IMR-90 (cell line): ENCODE measurements around the gene SLC6A2. TPM values are rescaled to one million over a fixed set of nuclear protein-coding genes. Genes with fewer than 3 reads are reported as not detected.
"Not testable (repeated sequence)": the region's sequence is repeated elsewhere in the genome, so short reads cannot be mapped to it uniquely, and the experiment has no call there.

ENCODE experiments used
- ATAC-seq: fragments of 200-7000 bp; cut with Tn5 transposase; 2 replicates; pipeline ENCODE4 v1.9.1; 2020; ENCODE audit warnings: low read depth, mild to moderate bottlenecking, moderate library complexity
- BruUV-seq: library from RNA; stranded (reverse); fragments of 400-500 nt; replicated peaks from 2 replicates; lab custom pipeline; 2021; lab: Mats Ljungman, UMichigan
- CTCF ChIA-PET: fragments of 300-600 bp; formaldehyde crosslinking; extraction: SDS; loops from one replicate; lab custom pipeline; 2021; ENCODE audit warnings: antibody characterized with exemption; lab: Yijun Ruan, JAX
- POLR2A ChIA-PET: fragments of 300-600 bp; sonication (Branson Sonifier 250); formaldehyde crosslinking; loops from one replicate; lab custom pipeline; 2022; ENCODE audit warnings: antibody characterized with exemption; ENCODE audit not compliant: unreplicated experiment; lab: Charles Lee
- DNase-seq: peaks from one replicate; pipeline ENCODE4 v3.0.0; 2013
- H2AFZ ChIP-seq: replicated peaks from 2 replicates; pipeline ENCODE3; 2013; ENCODE audit warnings: low read length, mild to moderate bottlenecking; ENCODE audit not compliant: poor library complexity
- H2AK5ac ChIP-seq: 2 replicates; pipeline ENCODE4 v1.6.1; 2013; ENCODE audit warnings: low read depth, low read length, inconsistent platforms
- H2AK9ac ChIP-seq: replicated peaks from 2 replicates; pipeline ENCODE3; 2013; ENCODE audit warnings: mild to moderate bottlenecking, low read depth, low read length, moderate library complexity; ENCODE audit not compliant: poor library complexity
- H2BK120ac ChIP-seq: 2 replicates; pipeline ENCODE4 v1.6.1; 2013; ENCODE audit warnings: low read depth, low read length, inconsistent platforms
- H2BK15ac ChIP-seq: 3 replicates; pipeline ENCODE4 v1.6.1; 2013; ENCODE audit warnings: low read depth, low read length, inconsistent platforms
- H2BK20ac ChIP-seq: 2 replicates; pipeline ENCODE4 v1.6.1; 2013; ENCODE audit warnings: low read depth, mild to moderate bottlenecking, inconsistent platforms, low read length, moderate library complexity
- H2BK5ac ChIP-seq: 2 replicates; pipeline ENCODE4 v1.6.1; 2013; ENCODE audit warnings: mild to moderate bottlenecking, low read depth, low read length, inconsistent platforms; ENCODE audit not compliant: poor library complexity, severe bottlenecking
- H3K14ac ChIP-seq: replicated peaks from 2 replicates; pipeline ENCODE4 v1.6.1; 2013; ENCODE audit warnings: low read depth, low read length, inconsistent platforms
- H3K18ac ChIP-seq: 2 replicates; pipeline ENCODE4 v1.6.1; 2013; ENCODE audit warnings: low read depth, low read length, control low read depth
- H3K23ac ChIP-seq: 2 replicates; pipeline ENCODE4 v1.6.1; 2013; ENCODE audit warnings: low read depth, low read length, inconsistent platforms
- H3K27ac ChIP-seq: 2 replicates; pipeline ENCODE4 v1.5.1; 2013; ENCODE audit warnings: mild to moderate bottlenecking, control low read depth, low read length; ENCODE audit not compliant: insufficient read depth
- H3K27me3 ChIP-seq: 2 replicates; pipeline ENCODE4 v1.6.1; 2013; ENCODE audit warnings: low read length; ENCODE audit not compliant: control insufficient read depth, insufficient read depth
- H3K36me3 ChIP-seq: 2 replicates; pipeline ENCODE4 v1.6.1; 2013; ENCODE audit warnings: low read length, mixed read lengths; ENCODE audit not compliant: control insufficient read depth, insufficient read depth
- H3K4ac ChIP-seq: 2 replicates; pipeline ENCODE4 v1.6.1; 2013; ENCODE audit warnings: low read depth, low read length, inconsistent platforms
- H3K4me1 ChIP-seq: 2 replicates; pipeline ENCODE4 v1.6.1; 2013; ENCODE audit warnings: low read length, mixed read lengths; ENCODE audit not compliant: control insufficient read depth, insufficient read depth
- H3K4me2 ChIP-seq: 2 replicates; pipeline ENCODE4 v1.6.1; 2013; ENCODE audit warnings: low read depth, mild to moderate bottlenecking, control low read depth, low read length, moderate library complexity
- H3K4me3 ChIP-seq: 2 replicates; pipeline ENCODE4 v1.5.1; 2013; ENCODE audit warnings: low read depth, mild to moderate bottlenecking, control low read depth, low read length, moderate library complexity; ENCODE audit not compliant: insufficient read depth
- H3K56ac ChIP-seq: 2 replicates; pipeline ENCODE4 v1.6.1; 2013; ENCODE audit warnings: low read length, inconsistent platforms; ENCODE audit not compliant: insufficient read depth; ENCODE audit errors: extremely low read depth
- H3K79me1 ChIP-seq, 2 experiments: 2 replicates each; pipeline ENCODE4 v1.6.1; 2013; ENCODE audit warnings: low read length in 2 of 2, inconsistent platforms in 1 of 2, low read depth in 1 of 2
- H3K9ac ChIP-seq: 2 replicates; pipeline ENCODE4 v1.6.1; 2013; ENCODE audit warnings: low read depth, low read length, control low read depth
- H3K9me1 ChIP-seq: 2 replicates; pipeline ENCODE4 v1.6.1; 2013; ENCODE audit warnings: low read length, inconsistent platforms; ENCODE audit not compliant: insufficient read depth
- H3K9me3 ChIP-seq: 2 replicates; pipeline ENCODE4 v1.6.1; 2013; ENCODE audit warnings: low read length; ENCODE audit not compliant: control insufficient read depth, insufficient read depth
- H4K20me1 ChIP-seq: 2 replicates; pipeline ENCODE4 v1.6.1; 2013; ENCODE audit warnings: low read length, inconsistent platforms; ENCODE audit not compliant: insufficient read depth
- H4K5ac ChIP-seq: 2 replicates; pipeline ENCODE4 v1.6.1; 2013; ENCODE audit warnings: mild to moderate bottlenecking, low read depth, low read length, control low read depth
- H4K8ac ChIP-seq, 2 experiments: 2 replicates each; pipeline ENCODE4 v1.6.1; 2013; ENCODE audit warnings: low read depth in 2 of 2, low read length in 2 of 2, control low read depth in 1 of 2, inconsistent platforms in 1 of 2
- H4K91ac ChIP-seq: 2 replicates; pipeline ENCODE4 v1.6.1; 2013; ENCODE audit warnings: low read depth, low read length, inconsistent platforms; ENCODE audit not compliant: insufficient read depth
- CHD1 ChIP-seq: IDR thresholded peaks from 2 replicates; pipeline ENCODE4 v1.6.1; 2012; ENCODE audit warnings: low read depth, low read length, improper control_type of control experiment
- FOS ChIP-seq: fragments of 150-350 bp; IDR thresholded peaks from 2 replicates; pipeline ENCODE4 v1.6.1; 2016; ENCODE audit warnings: low read depth, low read length
- MAZ ChIP-seq: IDR thresholded peaks from 2 replicates; pipeline ENCODE4 v1.6.1; 2012; ENCODE audit warnings: low read depth, mild to moderate bottlenecking, low read length, improper control_type of control experiment, moderate library complexity, borderline replicate concordance
- MXI1 ChIP-seq: IDR thresholded peaks from 2 replicates; pipeline ENCODE4 v1.6.1; 2012; ENCODE audit warnings: low read depth, mild to moderate bottlenecking, low read length, moderate library complexity, borderline replicate concordance
- NFE2L2 ChIP-seq: fragments of 150-350 bp; IDR thresholded peaks from 2 replicates; pipeline ENCODE4 v1.6.1; 2016; ENCODE audit warnings: low read depth, mild to moderate bottlenecking, low read length
- RAD21 ChIP-seq: IDR thresholded peaks from 2 replicates; pipeline ENCODE4 v1.6.1; 2012; ENCODE audit warnings: low read length, improper control_type of control experiment
- SMC3 ChIP-seq: fragments of 150-350 bp; IDR thresholded peaks from 2 replicates; pipeline ENCODE4 v1.6.1; 2016; ENCODE audit warnings: low read depth, mild to moderate bottlenecking, antibody characterized with exemption, low read length, moderate library complexity
- WGBS, 2 experiments: methylation state at CpG; one replicate each; pipeline versions ENCODE4 v1.1.5 to v1.1.7; 2013; ENCODE audit warnings: missing lambda C conversion rate in 2 of 2; ENCODE audit not compliant: insufficient read length in 1 of 2; ENCODE audit errors: extremely low coverage in 2 of 2; 5-methylcytosine and 5-hydroxymethylcytosine counted together
- dilution Hi-C: fragments of 300-500 bp; cut with HindIII; formaldehyde crosslinking; loops from one replicate; pipeline ENCODE4 v1.14.3; 2018; ENCODE audit warnings: low sequenced_read_pairs; ENCODE audit not compliant: unreplicated experiment
- in situ Hi-C: fragments of 300-500 bp; cut with MboI; formaldehyde crosslinking; loops from 3 replicates; pipeline ENCODE4 v1.14.3; 2019; ENCODE audit warnings: low sequenced_read_pairs, inconsistent platforms, mixed read lengths
- intact Hi-C: fragments of 100-400 bp; cut with micrococcal nuclease; formaldehyde crosslinking; loops from 2 replicates; pipeline ENCODE4 v1.10.0; 2022
- polyA plus RNA-seq, 3 experiments: library from polyadenylated mRNA; depleted of rRNA; stranded (reverse); fragments of >200 nt; gene quantifications; 2 replicates each; pipeline ENCODE4 v1.2.3, GENCODE V29; 2012; ENCODE audit warnings: low replicate concordance in 1 of 3
- total RNA-seq: library from RNA; depleted of rRNA; stranded (reverse); fragments of >200 nt; gene quantifications from 2 replicates; pipeline ENCODE4 v1.2.3, GENCODE V29; 2012
- TF ChIP-seq, protein P1 (sequence below): fragments of 150-350 bp; IDR thresholded peaks from 2 replicates; pipeline ENCODE4 v1.6.1; 2017; ENCODE audit warnings: mild to moderate bottlenecking, antibody characterized with exemption, low read length, low read depth

SLC6A2 gene
- total and polyA plus RNA-seq, 2 of the 4 experiments (the other 2 are of a cell fraction) = not detected

GRCh38 chr16:55747785-55748184 is 92.0 kb downstream of the SLC6A2 start:
- H3K14ac ChIP-seq = no peak overlapping the region
- no peak for TF ChIP-seq SMC3
- no peak for TF ChIP-seq FOS
- TF ChIP-seq CHD1 = no peak
- no peak for TF ChIP-seq RAD21
- TF ChIP-seq NFE2L2 = no peak
- TF ChIP-seq, protein P1, sequence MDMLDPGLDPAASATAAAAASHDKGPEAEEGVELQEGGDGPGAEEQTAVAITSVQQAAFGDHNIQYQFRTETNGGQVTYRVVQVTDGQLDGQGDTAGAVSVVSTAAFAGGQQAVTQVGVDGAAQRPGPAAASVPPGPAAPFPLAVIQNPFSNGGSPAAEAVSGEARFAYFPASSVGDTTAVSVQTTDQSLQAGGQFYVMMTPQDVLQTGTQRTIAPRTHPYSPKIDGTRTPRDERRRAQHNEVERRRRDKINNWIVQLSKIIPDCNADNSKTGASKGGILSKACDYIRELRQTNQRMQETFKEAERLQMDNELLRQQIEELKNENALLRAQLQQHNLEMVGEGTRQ = no peak
- no peak for TF ChIP-seq MXI1
- no peak for TF ChIP-seq MAZ
- dilution Hi-C loops (no loop called here), intact Hi-C loops (no loop called here), in situ Hi-C loops (no loop called here)
- no peak overlapping the region for H3K56ac ChIP-seq
- H3K27me3 ChIP-seq = no peaks in the 10 kb centered on the region
- H4K8ac ChIP-seq = no peak overlapping the region
- H2AFZ ChIP-seq = no peak overlapping the region
- no peak overlapping the region for H3K4me3 ChIP-seq
- H4K5ac ChIP-seq = no peak overlapping the region
- no peak overlapping the region for H3K4me2 ChIP-seq
- H4K20me1 ChIP-seq = no peaks in the 10 kb centered on the region
- ATAC-seq (no peak), DNase-seq (no peak)
- CTCF ChIA-PET = no interaction called here
- H2BK5ac ChIP-seq = no peak overlapping the region
- no peak overlapping the region for H2AK9ac ChIP-seq
- no peak overlapping the region for H4K91ac ChIP-seq
- BruUV-seq = no TSS peak
- H3K9me1 ChIP-seq = no peaks in the 10 kb centered on the region
- H3K36me3 ChIP-seq = no peaks in the 10 kb centered on the region
- WGBS, 2 experiments = no CpG with 5 or more reads among the region's 4 CpGs
- H2BK120ac ChIP-seq = no peak overlapping the region
- no peak overlapping the region for H3K9ac ChIP-seq
- no peak overlapping the region for H3K23ac ChIP-seq
- no peak overlapping the region for H2AK5ac ChIP-seq
- H3K27ac ChIP-seq = no peak overlapping the region
- H3K18ac ChIP-seq = no peak overlapping the region
- H2BK20ac ChIP-seq = no peak overlapping the region
- POLR2A ChIA-PET = no interaction called here
- no peak overlapping the region for H3K4ac ChIP-seq
- no peaks in the 10 kb centered on the region for H3K9me3 ChIP-seq
- no peaks in the 10 kb centered on the region for H3K79me1 ChIP-seq
- no peaks in the 10 kb centered on the region for H3K4me1 ChIP-seq
- H2BK15ac ChIP-seq = no peak overlapping the region

- H4K20me1 ChIP-seq, DNase-seq, H2AK5ac ChIP-seq, H3K18ac ChIP-seq, H3K27ac ChIP-seq, H2BK120ac ChIP-seq, POLR2A ChIA-PET, H3K79me1 ChIP-seq, H2BK20ac ChIP-seq, in situ Hi-C loops, H4K8ac ChIP-seq, H4K91ac ChIP-seq, H2AK9ac ChIP-seq, H4K5ac ChIP-seq, H3K27me3 ChIP-seq, H3K4me1 ChIP-seq, H3K9me3 ChIP-seq, intact Hi-C loops, BruUV-seq, H3K14ac ChIP-seq, H3K23ac ChIP-seq, H3K56ac ChIP-seq, H3K36me3 ChIP-seq, dilution Hi-C loops, H3K9me1 ChIP-seq, H3K4me2 ChIP-seq, ATAC-seq, H2BK15ac ChIP-seq, CTCF ChIA-PET, H2BK5ac ChIP-seq, H2AFZ ChIP-seq, H3K9ac ChIP-seq, H3K4ac ChIP-seq, H3K4me3 ChIP-seq: not testable (repeated sequence)
- WGBS, 2 experiments = no CpG with 5 or more reads among the region's 5 CpGs
Measured at GRCh38 chr16:55752465-55753144, 96.8 kb downstream of the SLC6A2 start.
